GM19395 (cell line): ENCODE measurements around the gene LHX3.
"Not testable (repeated sequence)": the region's sequence is repeated elsewhere in the genome, so short reads cannot be mapped to it uniquely, and the experiment has no call there.

Source experiments
- ATAC-seq: cut with Tn5 transposase; IDR thresholded peaks from one replicate; pipeline ENCODE4 v1.9.1; 2021; ENCODE audit warnings: mild to moderate bottlenecking, moderate library complexity; ENCODE audit not compliant: unreplicated experiment

Gene LHX3

GRCh38 chr9:136157477-136158265, 47.3 kb downstream of the LHX3 start:
- no peak for ATAC-seq

- ATAC-seq, result no peak
Measured at GRCh38 chr9:136156209-136157120, 48.5 kb downstream of the LHX3 start.

- no peak for ATAC-seq
Measured at GRCh38 chr9:136155576-136155975, 49.4 kb downstream of the LHX3 start.

GRCh38 chr9:136154943-136155342, 50.0 kb downstream of the LHX3 start:
- ATAC-seq, result no peak

GRCh38 chr9:136153381-136154065, 51.4 kb downstream of the LHX3 start:
- no peak for ATAC-seq

GRCh38 chr9:136152931-136153330, 52.0 kb downstream of the LHX3 start:
- ATAC-seq, result no peak

GRCh38 chr9:136152543-136152866, 52.4 kb downstream of the LHX3 start:
- no peak for ATAC-seq

GRCh38 chr9:136151848-136152542, 52.9 kb downstream of the LHX3 start:
- no peak for ATAC-seq

- no peak for ATAC-seq
Measured at GRCh38 chr9:136151214-136151804, 53.6 kb downstream of the LHX3 start.

- ATAC-seq, result not testable (repeated sequence)
Measured at GRCh38 chr9:136150664-136151213, 54.2 kb downstream of the LHX3 start.

- ATAC-seq, result no peak
Measured at GRCh38 chr9:136149853-136150252, 55.1 kb downstream of the LHX3 start.

GRCh38 chr9:136149337-136149736, 55.6 kb downstream of the LHX3 start:
- ATAC-seq, result no peak

- ATAC-seq, result no peak
Measured at GRCh38 chr9:136148766-136149165, 56.2 kb downstream of the LHX3 start.

- ATAC-seq, result no peak
Measured at GRCh38 chr9:136147890-136148714, 56.8 kb downstream of the LHX3 start.

GRCh38 chr9:136147038-136147889, 57.7 kb downstream of the LHX3 start:
- ATAC-seq, result no peak
